Activated T-helper 17 cell treated with anti-CD3 and anti-CD28 coated beads, Interleukin-2, amount 50 U/mL, for 72 hours (primary cell): Measurements from ENCODE around the gene JAKMIP1. TPM values are rescaled to one million over a fixed set of nuclear protein-coding genes. Genes with fewer than 3 reads are reported as not detected.
"Not testable (repeated sequence)": the region's sequence is repeated elsewhere in the genome, so short reads cannot be mapped to it uniquely, and the experiment has no call there.

Source experiments
- ATAC-seq: fragments of 150-1000 bp; cut with Tn5 transposase; replicated peaks from 2 replicates; pipeline ENCODE4 v1.10.0; 2021; ENCODE audit warnings: mild to moderate bottlenecking, moderate library complexity
- H3K27ac Mint-ChIP-seq: one replicate; pipeline ENCODE4 v1.8.0; 2022; ENCODE audit warnings: mixed read lengths
- H3K27me3 Mint-ChIP-seq: one replicate; pipeline ENCODE4 v1.8.0; 2022; ENCODE audit warnings: mixed read lengths
- H3K36me3 Mint-ChIP-seq: one replicate; pipeline ENCODE4 v1.8.0; 2022; ENCODE audit warnings: low read depth, mild to moderate bottlenecking, mixed read lengths
- H3K4me1 Mint-ChIP-seq: one replicate; pipeline ENCODE4 v1.8.0; 2022; ENCODE audit warnings: mixed read lengths
- H3K4me3 Mint-ChIP-seq: one replicate; pipeline ENCODE4 v1.8.0; 2022; ENCODE audit warnings: mild to moderate bottlenecking, mixed read lengths
- H3K9me3 Mint-ChIP-seq: one replicate; pipeline ENCODE4 v1.8.0; 2022; ENCODE audit warnings: mixed read lengths
- total RNA-seq, 2 donors: library from RNA; stranded (reverse); gene quantifications; one replicate each; pipeline ENCODE4 v1.2.3, GENCODE V29; 2022

Gene JAKMIP1
- total RNA-seq, 2 donors from 2014 or later, result 13.1 to 34.6 TPM

- Mint-ChIP-seq H3K4me3 (no peak overlapping the region), H3K4me1 (peaks cover 4% of the 10 kb centered on the region), H3K9me3 (peaks cover 4% of the 10 kb centered on the region), H3K27me3 (no peaks in the 10 kb centered on the region), H3K36me3 (peaks cover 9% of the 10 kb centered on the region), H3K27ac (no peak overlapping the region)
- no peak for ATAC-seq
These were observed 57.3 kb downstream of the JAKMIP1 start for GRCh38 chr4:6142935-6143602.

- Mint-ChIP-seq H3K27ac (no peak overlapping the region), H3K9me3 (peaks cover 4% of the 10 kb centered on the region), H3K27me3 (no peaks in the 10 kb centered on the region), H3K36me3 (peaks cover 9% of the 10 kb centered on the region), H3K4me3 (no peak overlapping the region), H3K4me1 (peaks cover under 1% of the 10 kb centered on the region)
- no peak for ATAC-seq
These were observed 57.8 kb downstream of the JAKMIP1 start for GRCh38 chr4:6142511-6142910.

GRCh38 chr4:6141554-6141953 lies 58.8 kb downstream of the JAKMIP1 start:
- Mint-ChIP-seq H3K4me3 (no peak overlapping the region), H3K27me3 (no peaks in the 10 kb centered on the region), H3K27ac (no peak overlapping the region), H3K9me3 (peaks cover 4% of the 10 kb centered on the region), H3K36me3 (peaks cover 9% of the 10 kb centered on the region), H3K4me1 (no peaks in the 10 kb centered on the region)
- ATAC-seq, result no peak

DNA sequence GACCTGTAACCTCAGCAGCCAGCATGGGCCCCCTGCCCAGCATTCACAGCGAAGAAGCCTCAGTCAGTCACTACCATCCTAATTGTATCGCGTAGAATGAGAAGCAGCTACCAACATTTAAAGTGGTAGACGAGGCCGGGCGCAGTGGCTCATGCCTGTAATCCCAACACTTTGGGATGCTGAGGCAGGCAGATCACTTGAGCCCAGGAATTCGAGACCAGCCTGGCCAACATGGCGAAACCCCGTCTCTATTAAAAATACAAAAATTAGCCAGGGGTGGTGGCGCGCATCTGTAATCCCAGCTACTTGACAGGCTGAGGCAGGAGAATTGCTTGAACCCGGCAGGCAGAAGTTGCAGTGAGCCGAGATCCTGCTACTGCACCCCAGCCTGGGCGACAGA lies 59.3 kb downstream of the JAKMIP1 start:
- not testable (repeated sequence) for H3K9me3 Mint-ChIP-seq, ATAC-seq, H3K4me1 Mint-ChIP-seq, H3K4me3 Mint-ChIP-seq, H3K27ac Mint-ChIP-seq, H3K36me3 Mint-ChIP-seq, H3K27me3 Mint-ChIP-seq

GRCh38 chr4:6137747-6138135 lies 62.6 kb downstream of the JAKMIP1 start:
- Mint-ChIP-seq H3K4me3 (no peak overlapping the region), H3K36me3 (no peaks in the 10 kb centered on the region), H3K9me3 (no peaks in the 10 kb centered on the region), H3K27me3 (no peaks in the 10 kb centered on the region), H3K4me1 (peaks cover 8% of the 10 kb centered on the region), H3K27ac (no peak overlapping the region)
- no peak for ATAC-seq

DNA sequence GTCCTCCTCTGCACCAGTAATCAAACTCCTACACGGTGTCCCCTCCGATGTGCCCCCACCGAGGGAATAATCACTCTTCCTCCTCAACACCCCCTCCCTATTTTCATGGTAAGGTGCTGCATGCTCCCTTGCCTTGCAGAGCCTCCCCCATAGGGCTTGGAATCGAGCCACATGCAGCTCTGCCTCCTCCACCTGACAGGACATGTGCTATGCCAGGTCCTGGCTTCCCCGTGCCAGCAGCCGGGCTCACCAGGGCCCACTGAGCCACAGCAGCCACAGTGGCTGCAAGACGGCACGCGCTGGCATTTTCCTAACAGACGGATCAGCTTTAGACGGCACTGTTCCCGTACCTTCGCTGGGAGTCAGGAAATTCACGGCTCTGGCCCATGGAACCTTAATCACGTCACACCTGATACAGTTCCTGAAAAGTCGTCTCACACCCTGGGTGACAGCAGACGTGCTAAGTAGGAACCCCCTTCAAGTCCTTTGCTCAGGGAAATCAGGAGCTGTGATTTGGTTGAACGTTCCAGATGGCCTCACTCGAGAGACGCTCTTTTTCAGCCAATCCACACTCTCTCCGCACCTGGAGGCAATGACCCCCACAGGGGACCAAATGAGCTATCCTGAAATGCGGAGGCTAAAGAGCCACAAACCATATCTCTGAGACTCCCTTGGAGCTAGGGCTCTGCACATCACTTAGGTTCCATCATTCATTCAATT lies 63.2 kb downstream of the JAKMIP1 start:
- H3K36me3 Mint-ChIP-seq, result no peaks in the 10 kb centered on the region
- H3K4me3 Mint-ChIP-seq, result no peak overlapping the region
- no peaks in the 10 kb centered on the region for H3K27me3 Mint-ChIP-seq
- no peak overlapping the region for H3K27ac Mint-ChIP-seq
- no peak for ATAC-seq
- peaks cover 8% of the 10 kb centered on the region for H3K4me1 Mint-ChIP-seq
- H3K9me3 Mint-ChIP-seq, result no peaks in the 10 kb centered on the region

DNA sequence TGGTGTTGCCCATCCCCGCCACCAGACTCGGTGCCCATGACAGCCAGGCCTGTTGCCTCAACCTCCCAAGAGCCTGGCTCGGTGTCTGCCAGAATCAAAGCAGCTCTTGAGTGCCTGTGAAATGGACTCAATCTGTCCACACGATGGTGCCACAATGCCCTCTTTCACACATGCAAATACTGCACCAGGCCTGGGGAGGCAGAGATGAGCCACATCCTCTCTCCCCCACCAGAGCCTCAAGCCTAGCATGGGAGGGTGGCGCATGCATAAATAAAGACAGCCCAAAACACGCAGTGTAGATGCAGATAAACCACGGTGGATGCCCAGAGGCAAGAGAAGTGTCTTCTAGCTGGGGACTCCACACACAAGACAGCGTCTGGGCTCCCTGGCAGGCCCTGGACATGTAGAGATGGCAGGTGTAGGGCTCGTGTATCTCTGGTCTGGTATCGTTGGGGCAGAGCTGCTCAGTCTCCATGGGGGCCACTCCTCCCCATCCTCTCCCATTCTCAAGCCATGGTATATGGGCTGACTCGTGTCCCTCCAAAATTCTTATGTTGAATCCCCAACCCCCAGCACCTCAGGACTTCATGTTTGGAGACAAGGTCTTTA lies 65.6 kb downstream of the JAKMIP1 start:
- Mint-ChIP-seq H3K9me3 (no peaks in the 10 kb centered on the region), H3K27ac (peak overlapping the region; percentile 77), H3K27me3 (no peaks in the 10 kb centered on the region), H3K4me3 (no peak overlapping the region), H3K36me3 (no peaks in the 10 kb centered on the region), H3K4me1 (peaks cover 8% of the 10 kb centered on the region)
- ATAC-seq, result peak; percentile 98

DNA sequence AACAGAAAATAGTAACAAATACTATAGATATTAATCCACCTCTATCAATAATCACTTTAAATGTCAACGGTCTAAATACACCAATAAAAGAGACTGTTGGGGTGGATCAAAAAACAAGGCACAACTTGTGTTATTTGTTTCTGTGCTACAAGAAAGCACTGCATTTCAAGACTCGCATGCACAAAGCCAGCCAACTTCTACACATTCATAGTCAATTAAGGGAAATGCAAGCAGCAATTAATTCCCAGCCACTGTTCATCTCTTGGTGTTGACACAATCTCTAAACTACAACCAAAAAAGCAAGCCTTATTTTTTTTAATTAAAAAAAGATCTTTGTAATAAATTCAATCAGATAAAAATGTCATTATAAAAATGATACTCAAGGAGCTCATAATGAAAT lies 67.6 kb downstream of the JAKMIP1 start:
- no peaks in the 10 kb centered on the region for H3K9me3 Mint-ChIP-seq
- no peak overlapping the region for H3K27ac Mint-ChIP-seq
- H3K27me3 Mint-ChIP-seq, result no peaks in the 10 kb centered on the region
- peaks cover 8% of the 10 kb centered on the region for H3K4me1 Mint-ChIP-seq
- no peak overlapping the region for H3K4me3 Mint-ChIP-seq
- ATAC-seq, result no peak
- H3K36me3 Mint-ChIP-seq, result no peaks in the 10 kb centered on the region

DNA sequence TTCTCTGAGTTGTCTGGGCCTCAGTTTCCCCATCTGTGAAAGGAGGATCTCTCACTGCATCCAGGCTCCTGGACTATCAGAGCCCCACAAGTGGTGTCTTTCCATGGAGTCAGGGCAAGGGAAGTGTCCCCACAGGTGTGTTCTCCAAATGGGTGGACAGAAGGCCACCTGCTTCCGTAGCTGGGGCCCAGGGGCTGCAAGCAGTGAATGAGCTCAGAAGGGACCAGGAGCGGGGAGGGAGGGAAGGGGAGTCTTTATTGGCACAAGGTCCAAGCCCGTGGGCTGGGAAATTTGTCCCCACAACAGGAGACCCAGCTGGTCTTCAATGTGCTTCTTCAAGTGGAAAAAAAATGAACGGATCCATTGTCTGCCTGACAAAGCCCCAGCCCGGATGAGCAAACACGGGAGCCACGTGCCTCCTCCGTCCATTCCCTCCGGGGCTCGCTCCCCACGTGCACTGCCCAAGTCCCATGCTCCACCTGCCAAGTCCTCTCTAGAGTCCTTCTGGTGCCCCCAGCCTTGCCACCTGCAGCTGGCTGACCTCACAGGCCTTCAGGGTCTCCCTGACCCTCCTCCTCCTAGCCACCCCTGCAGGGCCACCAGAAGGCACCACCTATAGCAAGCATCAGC lies 72.0 kb downstream of the JAKMIP1 start:
- Mint-ChIP-seq H3K4me1 (no peaks in the 10 kb centered on the region), H3K27ac (no peak overlapping the region), H3K36me3 (no peaks in the 10 kb centered on the region), H3K27me3 (no peaks in the 10 kb centered on the region), H3K4me3 (no peak overlapping the region), H3K9me3 (no peaks in the 10 kb centered on the region)
- ATAC-seq, result no peak

DNA sequence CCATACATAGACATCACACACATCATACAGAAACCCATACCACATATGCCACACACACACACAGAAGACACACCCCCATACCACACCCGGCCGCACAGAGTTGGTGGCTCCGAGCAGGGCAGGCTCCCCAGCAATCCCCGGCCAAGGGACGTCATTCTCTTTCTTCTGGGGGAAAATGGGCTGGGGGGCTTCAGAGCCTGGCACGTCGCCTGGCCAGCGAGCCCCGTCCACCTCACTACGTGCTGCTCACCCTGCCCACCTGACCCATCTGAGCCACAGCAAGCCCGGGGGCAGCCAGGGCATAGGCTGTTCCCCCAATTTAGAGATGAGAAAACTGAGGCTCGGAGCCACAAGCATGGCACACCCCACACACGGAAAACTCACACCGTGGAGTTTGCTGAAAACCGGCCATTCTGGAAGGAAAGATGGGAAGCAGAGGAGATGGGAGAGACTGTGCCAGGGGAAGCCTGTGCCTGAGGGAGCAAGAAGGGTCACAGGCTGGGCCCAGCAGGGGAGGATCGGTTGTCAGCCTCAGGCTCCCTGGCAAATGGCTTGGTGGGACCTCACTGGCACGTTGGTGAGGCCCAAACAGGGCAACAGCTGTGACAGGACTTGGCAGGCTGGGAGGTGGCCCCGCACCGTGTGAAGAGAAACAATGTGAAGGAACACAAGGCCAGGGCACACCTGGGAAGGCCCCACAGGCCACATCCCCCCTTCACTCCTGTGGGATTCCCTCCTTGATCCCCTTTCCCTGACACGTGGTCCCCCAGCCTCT lies 73.2 kb downstream of the JAKMIP1 start:
- no peaks in the 10 kb centered on the region for H3K36me3 Mint-ChIP-seq

GRCh38 chr4:6125103-6125651 lies 75.2 kb downstream of the JAKMIP1 start:
- no peaks in the 10 kb centered on the region for H3K27me3 Mint-ChIP-seq
- H3K27ac Mint-ChIP-seq, result no peak overlapping the region
- H3K36me3 Mint-ChIP-seq, result no peaks in the 10 kb centered on the region
- ATAC-seq, result no peak
- no peak overlapping the region for H3K4me3 Mint-ChIP-seq
- no peaks in the 10 kb centered on the region for H3K4me1 Mint-ChIP-seq
- H3K9me3 Mint-ChIP-seq, result no peaks in the 10 kb centered on the region

More for the DNA sequence above, 73.2 kb downstream of the JAKMIP1 start:
- Mint-ChIP-seq H3K9me3 (no peaks in the 10 kb centered on the region), H3K27me3 (no peaks in the 10 kb centered on the region), H3K4me3 (no peak overlapping the region), H3K4me1 (no peaks in the 10 kb centered on the region), H3K27ac (no peak overlapping the region)
- peak; percentile 6 for ATAC-seq

DNA sequence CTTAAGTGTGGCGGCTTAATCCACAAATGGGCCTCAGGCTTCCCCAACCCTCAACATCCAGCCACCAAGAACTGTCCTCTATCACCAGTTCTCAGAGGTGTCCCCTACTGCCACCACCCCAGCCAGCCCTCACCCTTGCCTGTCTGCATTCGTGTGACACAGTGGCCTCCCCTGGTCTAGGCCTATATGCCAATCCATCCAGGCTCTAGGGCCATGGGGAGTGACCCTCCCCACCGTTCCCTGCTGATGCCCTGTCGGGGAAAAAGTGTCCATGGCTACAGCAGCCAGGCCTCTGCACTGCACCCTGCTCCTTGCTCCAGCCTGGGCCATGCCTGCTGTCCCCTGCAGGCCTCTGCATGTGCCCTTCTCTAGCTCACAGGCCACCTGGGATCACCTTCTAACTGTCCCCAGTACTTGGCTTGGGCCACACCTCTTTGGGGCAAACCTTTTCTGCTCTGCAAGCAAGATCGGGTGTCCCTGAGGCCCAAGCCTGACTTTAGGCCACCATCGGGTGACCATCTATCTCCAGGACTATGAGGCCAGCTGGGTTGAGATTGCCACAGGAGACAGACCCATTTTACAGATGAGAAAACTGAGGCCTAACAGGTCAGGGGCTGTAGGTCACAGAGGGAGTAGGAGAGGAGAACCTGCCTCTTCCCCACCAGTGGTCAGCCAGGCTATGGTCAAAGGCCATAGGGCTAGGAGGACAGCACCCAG lies 75.8 kb downstream of the JAKMIP1 start:
- no peak overlapping the region for H3K4me3 Mint-ChIP-seq
- no peak overlapping the region for H3K27ac Mint-ChIP-seq
- no peaks in the 10 kb centered on the region for H3K4me1 Mint-ChIP-seq
- no peaks in the 10 kb centered on the region for H3K27me3 Mint-ChIP-seq
- H3K9me3 Mint-ChIP-seq, result no peaks in the 10 kb centered on the region
- no peaks in the 10 kb centered on the region for H3K36me3 Mint-ChIP-seq
- no peak for ATAC-seq

- Mint-ChIP-seq H3K27me3 (no peaks in the 10 kb centered on the region), H3K9me3 (no peaks in the 10 kb centered on the region), H3K27ac (no peak overlapping the region), H3K4me1 (no peaks in the 10 kb centered on the region), H3K36me3 (no peaks in the 10 kb centered on the region), H3K4me3 (no peak overlapping the region)
- ATAC-seq, result no peak
These were observed 76.4 kb downstream of the JAKMIP1 start for GRCh38 chr4:6123976-6124375.
